ENCODE measurements around the gene ZNF296.

The ZNF296 gene

GRCh38 chr19:45069056-45069455 is 7.2 kb downstream of the ZNF296 start:
- peaks cover 72% of the 10 kb centered on the region for H3K36me3 ChIP-seq
- no peak for TF ChIP-seq CTCF (IDR thresholded peaks at IDR 0.05; ENCODE audit: low read depth, low read length)
- no peaks in the 10 kb centered on the region for H3K27me3 ChIP-seq
- H3K4me3 ChIP-seq (ENCODE audit: low read depth, low read length): no peak overlapping the region
- no peaks in the 10 kb centered on the region for H3K4me1 ChIP-seq
- DNase-seq: peak; percentile 46
- H3K9me3 ChIP-seq: no peaks in the 10 kb centered on the region

GRCh38 chr19:45068041-45068440 is 8.2 kb downstream of the ZNF296 start:
- no peak for DNase-seq
- H3K36me3 ChIP-seq: peaks cover 78% of the 10 kb centered on the region

GRCh38 chr19:45066921-45067661 is 9.2 kb downstream of the ZNF296 start:
- no peaks in the 10 kb centered on the region for H3K9me3 ChIP-seq
- H3K4me1 ChIP-seq: no peaks in the 10 kb centered on the region
- DNase-seq: no peak
- H3K27me3 ChIP-seq: no peaks in the 10 kb centered on the region
- TF ChIP-seq CTCF (IDR thresholded peaks at IDR 0.05; ENCODE audit: low read depth, low read length): no peak
- peaks cover 78% of the 10 kb centered on the region for H3K36me3 ChIP-seq
- no peak overlapping the region for H3K4me3 ChIP-seq (ENCODE audit: low read depth, low read length)

More at GRCh38 chr19:45068041-45068440, 8.2 kb downstream of the ZNF296 start:
- Histone ChIP-seq H3K4me3 (ENCODE audit: low read depth, low read length) (no peak overlapping the region), H3K27me3 (no peaks in the 10 kb centered on the region), H3K9me3 (no peaks in the 10 kb centered on the region), H3K4me1 (no peaks in the 10 kb centered on the region)
- no peak for TF ChIP-seq CTCF (IDR thresholded peaks at IDR 0.05; ENCODE audit: low read depth, low read length)

GRCh38 chr19:45063851-45064801 is 12.2 kb downstream of the ZNF296 start:
- no peak for DNase-seq
- H3K27me3 ChIP-seq: no peaks in the 10 kb centered on the region
- H3K36me3 ChIP-seq: peaks cover 81% of the 10 kb centered on the region
- TF ChIP-seq CTCF (IDR thresholded peaks at IDR 0.05; ENCODE audit: low read depth, low read length): no peak
- H3K4me3 ChIP-seq (ENCODE audit: low read depth, low read length): no peak overlapping the region
- no peaks in the 10 kb centered on the region for H3K4me1 ChIP-seq
- H3K9me3 ChIP-seq: no peaks in the 10 kb centered on the region

GRCh38 chr19:45061965-45062364 is 14.3 kb downstream of the ZNF296 start:
- H3K4me3 ChIP-seq (ENCODE audit: low read depth, low read length): no peak overlapping the region
- no peak for TF ChIP-seq CTCF (IDR thresholded peaks at IDR 0.05; ENCODE audit: low read depth, low read length)
- no peaks in the 10 kb centered on the region for H3K4me1 ChIP-seq
- no peaks in the 10 kb centered on the region for H3K9me3 ChIP-seq
- H3K36me3 ChIP-seq: peaks cover 84% of the 10 kb centered on the region
- DNase-seq: no peak
- no peaks in the 10 kb centered on the region for H3K27me3 ChIP-seq
